Activated CD4-positive, alpha-beta T cell treated with anti-CD3 and anti-CD28 coated beads, Interleukin-2, Interleukin-6, amounts not matched to agents 100 ng/mL and 50 ng/mL, durations not matched to agents 16 hours and 8 hours (primary cell): ENCODE results near the gene ARPC4.
"Not testable (repeated sequence)": the region's sequence is repeated elsewhere in the genome, so short reads cannot be mapped to it uniquely, and the experiment has no call there.

Experiments
- DNase-seq: peaks from one replicate; pipeline ENCODE4 v3.0.0-alpha.2; 2020

The ARPC4 gene

GRCh38 chr3:9825451-9826040 is 32.7 kb downstream of the ARPC4 start:
- DNase-seq = no peak

- peak; percentile 45 for DNase-seq
These were observed 34.1 kb downstream of the ARPC4 start for GRCh38 chr3:9826815-9827573.

GRCh38 chr3:9828801-9829755 is 36.2 kb downstream of the ARPC4 start:
- no peak for DNase-seq

- no peak for DNase-seq
These were observed 38.4 kb downstream of the ARPC4 start for GRCh38 chr3:9831253-9831652.

- DNase-seq = no peak
These were observed 40.2 kb downstream of the ARPC4 start for GRCh38 chr3:9833078-9833477.

- DNase-seq = no peak
These were observed 41.9 kb downstream of the ARPC4 start for GRCh38 chr3:9834520-9835380.

- no peak for DNase-seq
These were observed 45.1 kb downstream of the ARPC4 start for GRCh38 chr3:9837701-9838582.

GRCh38 chr3:9838856-9839255 is 46.0 kb downstream of the ARPC4 start:
- DNase-seq = no peak

- DNase-seq = no peak
These were observed 48.1 kb downstream of the ARPC4 start for GRCh38 chr3:9841015-9841414.

GRCh38 chr3:9843715-9844438 is 51.0 kb downstream of the ARPC4 start, which contains the start of gene RPUSD3:
TSS of gene RPUSD3 (minus strand) at chr3:9844008. CDS start at chr3:9843990, 18 bp downstream.
- DNase-seq = peak; percentile 98

GRCh38 chr3:9846231-9846630 is 53.3 kb downstream of the ARPC4 start:
- no peak for DNase-seq

- no peak for DNase-seq
These were observed 54.1 kb downstream of the ARPC4 start for GRCh38 chr3:9846931-9847488.

- DNase-seq = not testable (repeated sequence)
These were observed 55.0 kb downstream of the ARPC4 start for GRCh38 chr3:9847870-9848269.

GRCh38 chr3:9848860-9849259 is 56.0 kb downstream of the ARPC4 start:
- DNase-seq = peak; percentile 52

GRCh38 chr3:9851383-9851782 is 58.5 kb downstream of the ARPC4 start:
- not testable (repeated sequence) for DNase-seq

GRCh38 chr3:9851926-9852325 is 59.0 kb downstream of the ARPC4 start:
- not testable (repeated sequence) for DNase-seq

- DNase-seq = no peak
These were observed 59.6 kb downstream of the ARPC4 start for GRCh38 chr3:9852528-9852927.

GRCh38 chr3:9854291-9854940 is 61.5 kb downstream of the ARPC4 start:
- not testable (repeated sequence) for DNase-seq

GRCh38 chr3:9855594-9855993 is 62.7 kb downstream of the ARPC4 start:
- no peak for DNase-seq
